Activated CD4-positive, alpha-beta T cell treated with anti-CD3 and anti-CD28 coated beads, Interleukin-2, amount 10 ng/mL, durations not matched to agents 24 days and 14 days (primary cell): ENCODE results near the gene PDE4DIP. TPM values are rescaled to one million over a fixed set of nuclear protein-coding genes. Genes with fewer than 3 reads are reported as not detected.
"Not testable (repeated sequence)": the region's sequence is repeated elsewhere in the genome, so short reads cannot be mapped to it uniquely, and the experiment has no call there.

ENCODE experiments used
- DNase-seq: peaks from one replicate; pipeline ENCODE4 v3.0.0; 2022
- H3K27ac Mint-ChIP-seq: one replicate; pipeline ENCODE4 v1.8.0; 2022; ENCODE audit warnings: mild to moderate bottlenecking, mixed read lengths
- H3K27me3 Mint-ChIP-seq: one replicate; pipeline ENCODE4 v1.8.0; 2022; ENCODE audit warnings: mixed read lengths
- H3K36me3 Mint-ChIP-seq: one replicate; pipeline ENCODE4 v1.8.0; 2022; ENCODE audit warnings: low read depth, mild to moderate bottlenecking, mixed read lengths
- H3K4me1 Mint-ChIP-seq: one replicate; pipeline ENCODE4 v1.8.0; 2021; ENCODE audit warnings: mixed read lengths
- H3K4me3 Mint-ChIP-seq: one replicate; pipeline ENCODE4 v1.8.0; 2022; ENCODE audit warnings: mild to moderate bottlenecking, moderate library complexity, mixed read lengths
- H3K9me3 Mint-ChIP-seq: one replicate; pipeline ENCODE4 v1.8.0; 2021; ENCODE audit warnings: mixed read lengths
- intact Hi-C: fragments of 100-400 bp; cut with micrococcal nuclease; formaldehyde crosslinking; loops from one replicate; pipeline ENCODE4 v1.15.1; 2023
- total RNA-seq: library from RNA; stranded (reverse); gene quantifications from 2 replicates; pipeline ENCODE4 v1.2.3, GENCODE V29; 2022

PDE4DIP gene
- total RNA-seq, 1 donor from 2014 or later, result 15.4 TPM

- intact Hi-C loops, H3K27me3 Mint-ChIP-seq, H3K27ac Mint-ChIP-seq, DNase-seq, H3K4me3 Mint-ChIP-seq, H3K4me1 Mint-ChIP-seq, H3K36me3 Mint-ChIP-seq, H3K9me3 Mint-ChIP-seq: not testable (repeated sequence)
These were observed 45.2 kb downstream of the PDE4DIP start for GRCh38 chr1:148889267-148890074.

DNA sequence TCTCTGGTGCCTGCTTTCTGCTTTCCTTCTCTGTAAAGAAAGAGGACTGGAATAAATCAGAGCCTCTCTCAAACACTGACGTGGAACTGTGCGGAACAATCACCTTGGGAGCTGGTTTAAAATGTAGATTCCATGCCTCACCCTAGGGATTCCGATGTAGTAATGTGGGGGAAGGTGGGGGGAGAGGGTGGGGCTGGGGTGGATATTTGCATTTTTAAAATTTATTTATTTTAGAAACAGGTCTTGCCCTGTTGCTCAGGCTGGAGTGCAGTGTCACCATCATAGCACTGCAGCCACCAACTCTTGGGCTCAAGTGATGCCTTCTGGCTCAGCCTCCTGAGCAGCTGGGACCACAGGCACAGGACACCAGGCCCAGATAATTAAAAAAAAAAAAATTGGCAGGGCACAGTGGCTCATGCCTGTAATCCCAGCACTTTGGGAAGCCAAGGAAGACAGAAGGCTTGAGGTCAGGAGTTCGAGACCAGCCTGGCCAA, 45.9 kb downstream of the PDE4DIP start:
- H3K4me1 Mint-ChIP-seq, H3K9me3 Mint-ChIP-seq: not testable (repeated sequence)

GRCh38 chr1:148894360-148895352, 50.4 kb downstream of the PDE4DIP start:
- not testable (repeated sequence) for H3K4me3 Mint-ChIP-seq, DNase-seq

More for the DNA sequence above, 45.9 kb downstream of the PDE4DIP start:
- H3K27ac Mint-ChIP-seq, intact Hi-C loops, DNase-seq, H3K36me3 Mint-ChIP-seq, H3K4me3 Mint-ChIP-seq, H3K27me3 Mint-ChIP-seq: not testable (repeated sequence)

DNA sequence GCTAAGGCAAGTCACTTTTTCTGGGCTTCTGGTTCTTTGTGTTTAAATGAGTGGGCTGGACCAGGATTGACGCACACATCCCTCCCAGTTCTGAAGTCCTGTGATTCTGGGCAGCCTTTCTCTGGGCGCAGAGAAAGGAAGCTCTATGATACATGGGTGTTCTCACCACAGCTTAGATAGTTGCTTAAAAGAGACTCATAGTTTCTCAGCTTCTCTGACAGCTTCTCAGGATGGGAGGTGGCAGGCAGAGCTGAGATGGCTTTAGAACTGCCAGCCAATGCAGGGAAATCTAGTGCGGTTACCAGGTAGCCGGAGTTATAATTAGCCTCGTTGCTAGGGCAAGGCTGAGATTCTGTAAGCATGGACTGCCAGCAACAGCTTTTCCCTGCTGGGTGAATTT, 55.8 kb downstream of the PDE4DIP start:
- intact Hi-C loops, H3K9me3 Mint-ChIP-seq, H3K36me3 Mint-ChIP-seq, H3K27ac Mint-ChIP-seq, H3K4me1 Mint-ChIP-seq, H3K27me3 Mint-ChIP-seq, H3K4me3 Mint-ChIP-seq, DNase-seq: not testable (repeated sequence)

More at GRCh38 chr1:148894360-148895352, 50.4 kb downstream of the PDE4DIP start:
- H3K4me1 Mint-ChIP-seq, H3K36me3 Mint-ChIP-seq, intact Hi-C loops, H3K27ac Mint-ChIP-seq, H3K9me3 Mint-ChIP-seq, H3K27me3 Mint-ChIP-seq: not testable (repeated sequence)

- intact Hi-C loops, H3K27me3 Mint-ChIP-seq, H3K27ac Mint-ChIP-seq, H3K4me3 Mint-ChIP-seq, DNase-seq, H3K9me3 Mint-ChIP-seq, H3K36me3 Mint-ChIP-seq, H3K4me1 Mint-ChIP-seq: not testable (repeated sequence)
These were observed 56.5 kb downstream of the PDE4DIP start for GRCh38 chr1:148900691-148901090.

DNA sequence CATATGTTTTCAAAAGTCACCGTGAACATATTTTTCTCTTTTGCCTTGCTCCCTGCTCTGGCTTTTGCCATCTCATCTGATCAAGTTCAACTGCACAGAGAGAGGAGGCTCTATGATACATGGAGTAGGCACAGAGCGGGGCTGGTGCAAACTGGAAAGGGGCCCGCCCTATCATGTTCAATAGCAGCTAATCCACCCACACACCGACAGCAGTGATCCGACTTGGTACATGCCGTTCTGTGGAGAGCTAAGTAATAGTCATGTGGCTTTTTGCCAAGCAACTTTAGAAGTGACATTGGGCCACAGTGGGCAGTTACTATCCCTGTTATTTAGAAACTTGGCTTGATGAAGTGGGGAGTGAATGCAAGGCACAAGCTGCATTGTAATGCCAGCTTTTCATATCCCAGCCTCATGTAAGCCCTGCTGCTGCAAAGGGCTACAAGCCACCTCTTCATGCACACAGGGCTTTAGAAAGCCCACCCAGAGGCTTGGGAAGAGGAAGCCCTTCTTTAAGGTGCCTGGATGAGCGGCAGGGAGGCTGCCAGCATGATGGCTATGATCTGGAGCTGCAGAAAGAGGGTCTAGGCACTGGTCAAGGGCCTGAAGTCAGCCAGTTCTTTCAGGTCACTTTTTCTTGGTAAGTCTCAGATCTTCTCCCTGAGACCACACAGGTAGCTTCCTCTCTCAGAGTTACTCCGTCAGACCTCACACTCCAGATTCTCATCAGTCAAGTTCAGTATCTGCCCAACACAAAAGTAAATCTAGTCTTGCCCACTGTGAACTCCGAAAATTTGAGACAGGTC, 57.1 kb downstream of the PDE4DIP start:
- H3K27ac Mint-ChIP-seq, H3K36me3 Mint-ChIP-seq, DNase-seq, H3K4me3 Mint-ChIP-seq, H3K27me3 Mint-ChIP-seq, intact Hi-C loops, H3K4me1 Mint-ChIP-seq, H3K9me3 Mint-ChIP-seq: not testable (repeated sequence)

GRCh38 chr1:148901953-148902341, 57.7 kb downstream of the PDE4DIP start:
- H3K9me3 Mint-ChIP-seq, H3K27me3 Mint-ChIP-seq, DNase-seq, H3K27ac Mint-ChIP-seq, intact Hi-C loops, H3K4me3 Mint-ChIP-seq, H3K4me1 Mint-ChIP-seq, H3K36me3 Mint-ChIP-seq: not testable (repeated sequence)

DNA sequence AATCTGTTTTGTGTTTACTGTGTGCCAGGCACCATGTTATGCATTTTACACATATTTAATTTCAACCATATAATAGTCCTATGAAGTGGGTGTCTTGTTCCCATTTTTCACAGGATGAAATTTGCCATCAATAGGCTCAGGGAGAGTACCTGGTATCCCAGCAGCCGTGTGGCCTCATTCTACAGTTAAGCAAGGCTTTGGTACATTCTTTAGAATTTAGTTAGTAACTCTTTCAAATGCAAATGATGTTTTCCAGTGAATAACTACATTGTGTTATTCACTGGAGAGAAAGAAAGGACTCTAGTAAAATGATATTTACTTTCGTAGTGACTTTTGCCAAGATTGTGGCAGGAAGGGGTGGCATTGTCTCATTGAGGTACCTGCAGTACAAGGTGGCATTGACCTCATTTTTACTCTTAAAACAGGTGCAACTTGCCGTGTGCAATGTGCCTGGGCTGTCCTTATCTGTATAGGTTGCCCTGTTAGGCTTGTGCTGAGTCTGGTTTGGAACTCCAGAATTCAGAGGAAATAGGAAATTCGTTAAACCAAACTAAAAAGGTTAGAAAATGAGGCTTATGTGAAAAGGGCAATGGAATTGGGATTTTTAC, 65.1 kb downstream of the PDE4DIP start:
- not testable (repeated sequence) for H3K4me1 Mint-ChIP-seq, H3K27me3 Mint-ChIP-seq

GRCh38 chr1:148911303-148911928, 67.2 kb downstream of the PDE4DIP start:
- H3K4me1 Mint-ChIP-seq, H3K4me3 Mint-ChIP-seq, H3K27ac Mint-ChIP-seq, DNase-seq, H3K27me3 Mint-ChIP-seq, H3K9me3 Mint-ChIP-seq, H3K36me3 Mint-ChIP-seq, intact Hi-C loops: not testable (repeated sequence)

More for the DNA sequence above, 65.1 kb downstream of the PDE4DIP start:
- DNase-seq, H3K9me3 Mint-ChIP-seq, H3K4me3 Mint-ChIP-seq, intact Hi-C loops, H3K36me3 Mint-ChIP-seq, H3K27ac Mint-ChIP-seq: not testable (repeated sequence)

GRCh38 chr1:148916222-148916621, 72.0 kb downstream of the PDE4DIP start:
- H3K27ac Mint-ChIP-seq, H3K4me3 Mint-ChIP-seq, H3K9me3 Mint-ChIP-seq, H3K4me1 Mint-ChIP-seq, H3K36me3 Mint-ChIP-seq, intact Hi-C loops, DNase-seq, H3K27me3 Mint-ChIP-seq: not testable (repeated sequence)

- H3K27ac Mint-ChIP-seq, H3K4me3 Mint-ChIP-seq, H3K9me3 Mint-ChIP-seq, DNase-seq, H3K4me1 Mint-ChIP-seq, H3K36me3 Mint-ChIP-seq, intact Hi-C loops, H3K27me3 Mint-ChIP-seq: not testable (repeated sequence)
These were observed 72.6 kb downstream of the PDE4DIP start for GRCh38 chr1:148916695-148917348.

DNA sequence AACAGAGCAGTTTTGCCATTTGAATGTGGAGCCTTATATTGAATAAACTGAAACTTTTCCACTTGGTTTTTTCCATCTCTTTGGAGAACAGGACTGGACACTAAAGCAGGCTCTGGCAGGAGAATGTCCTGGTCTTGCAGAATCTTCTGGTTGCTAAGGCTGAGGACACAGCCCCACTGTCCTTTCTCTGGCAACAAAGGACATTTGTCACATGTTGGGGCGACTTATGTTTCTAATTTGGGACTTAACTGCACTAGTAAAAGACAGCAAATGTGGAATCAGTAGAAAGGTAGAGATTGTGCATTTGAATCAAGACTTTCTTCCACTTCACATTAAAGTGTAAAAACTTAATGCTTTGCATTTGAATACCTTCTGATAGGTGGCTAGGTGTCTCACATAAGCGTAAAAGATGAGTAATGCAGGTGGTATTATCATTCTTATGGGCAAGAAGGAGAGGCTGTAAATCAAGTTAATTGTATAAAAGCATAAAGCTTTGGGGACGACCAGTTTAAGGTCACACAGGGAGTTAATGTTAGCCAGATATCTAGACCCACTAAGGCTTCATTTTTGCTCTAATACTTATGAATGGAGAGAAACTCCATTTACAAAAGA, 74.7 kb downstream of the PDE4DIP start:
- H3K4me1 Mint-ChIP-seq, H3K9me3 Mint-ChIP-seq, H3K27me3 Mint-ChIP-seq: not testable (repeated sequence)

More for the DNA sequence above, 74.7 kb downstream of the PDE4DIP start:
- DNase-seq, H3K27ac Mint-ChIP-seq, H3K4me3 Mint-ChIP-seq, intact Hi-C loops, H3K36me3 Mint-ChIP-seq: not testable (repeated sequence)
